GM12878 (cell line): ENCODE results near the gene LONP1. TPM values are rescaled to one million over a fixed set of nuclear protein-coding genes. Genes with fewer than 3 reads are reported as not detected.

Source experiments
- ATAC-seq: fragments of 200-7000 bp; cut with Tn5 transposase; 3 replicates; pipeline ENCODE4 v1.9.1; 2020; ENCODE audit warnings: mild to moderate bottlenecking, moderate library complexity
- BruUV-seq: library from RNA; stranded (reverse); fragments of 400-500 nt; replicated peaks from 2 replicates; lab custom pipeline; 2021; lab: Mats Ljungman, UMichigan
- CTCF ChIA-PET: fragments of 300-600 bp; sonication (Branson Sonifier 250); formaldehyde crosslinking; extraction: SDS; loops from one replicate; lab custom pipeline; 2021; ENCODE audit warnings: inconsistent platforms; lab: Yijun Ruan, JAX
- POLR2A ChIA-PET: fragments of 350-600 bp; formaldehyde crosslinking; extraction: SDS; loops from one replicate; lab custom pipeline; 2021; ENCODE audit warnings: inconsistent platforms; lab: Charles Lee
- RAD21 ChIA-PET: fragments of 300-600 bp; sonication (Branson Sonifier 250); formaldehyde crosslinking; loops from one replicate; lab custom pipeline; 2023; ENCODE audit warnings: antibody characterized with exemption; ENCODE audit not compliant: unreplicated experiment; lab: Charles Lee
- SMC1A ChIA-PET: fragments of 300-600 bp; sonication (Branson Sonifier 250); formaldehyde crosslinking; loops from one replicate; lab custom pipeline; 2023; ENCODE audit not compliant: unreplicated experiment, uncharacterized antibody; lab: Charles Lee
- DNase-seq: peaks from one replicate; pipeline ENCODE4 v3.0.0-alpha.2; 2011; ENCODE audit warnings: low read depth, low spot score
- FAIRE-seq: peaks from 3 replicates; lab custom pipeline; 2011; peaks lifted over from hg19 to GRCh38; lab: Jason Lieb, UNC
- H2AFZ ChIP-seq: 2 replicates; pipeline ENCODE4 v1.6.0; 2011; ENCODE audit warnings: low read depth, low read length, control low read depth; ENCODE audit not compliant: control insufficient read depth
- H3K27ac ChIP-seq: 2 replicates; pipeline ENCODE4 v1.5.1; 2011; ENCODE audit warnings: control low read depth; ENCODE audit not compliant: control insufficient read depth, insufficient read depth
- H3K27me3 ChIP-seq, 2 experiments: replicated peaks in 1 of 2; 2 replicates each; pipeline versions ENCODE4 v1.6.0 to v1.6.1; 2011; ENCODE audit warnings: low read length in 1 of 2; ENCODE audit not compliant: control insufficient read depth in 2 of 2, insufficient read depth in 2 of 2
- H3K36me3 ChIP-seq, 2 experiments: 2 replicates each; pipeline ENCODE4 v1.5.1; 2011; ENCODE audit warnings: low read length in 1 of 2; ENCODE audit not compliant: control insufficient read depth in 2 of 2, insufficient read depth in 2 of 2
- H3K4me1 ChIP-seq: 2 replicates; pipeline ENCODE4 v1.6.1; 2011; ENCODE audit warnings: mild to moderate bottlenecking, low read length, moderate library complexity, mixed read lengths; ENCODE audit not compliant: control insufficient read depth, insufficient read depth
- H3K4me2 ChIP-seq: 2 replicates; pipeline ENCODE4 v1.6.0; 2011; ENCODE audit warnings: control low read depth; ENCODE audit not compliant: control insufficient read depth, insufficient read depth
- H3K4me3 ChIP-seq: fragments of 200-600 bp; sonication (generic); 2 replicates; pipeline ENCODE4 v1.5.1; 2016
- H3K79me2 ChIP-seq: 2 replicates; pipeline ENCODE4 v1.6.0; 2011; ENCODE audit warnings: low read length; ENCODE audit not compliant: control insufficient read depth, insufficient read depth
- H3K9ac ChIP-seq: 2 replicates; pipeline ENCODE4 v1.8.0; 2011; ENCODE audit warnings: low read length, control low read depth, mixed read lengths; ENCODE audit not compliant: control insufficient read depth, insufficient read depth
- H3K9me3 ChIP-seq: replicated peaks from 3 replicates; pipeline ENCODE4 v1.5.1; 2011; ENCODE audit warnings: mild to moderate bottlenecking, low read length; ENCODE audit not compliant: control insufficient read depth, insufficient read depth
- H4K20me1 ChIP-seq: 2 replicates; pipeline ENCODE4 v1.6.0; 2011; ENCODE audit not compliant: control insufficient read depth, insufficient read depth
- CBFB ChIP-seq: IDR thresholded peaks from 2 replicates; pipeline ENCODE4 v1.6.1; 2016; ENCODE audit warnings: antibody characterized with exemption, low read depth
- CHD2 ChIP-seq: IDR thresholded peaks from 2 replicates; pipeline ENCODE4 v1.6.1; 2011; ENCODE audit warnings: low read depth, low read length, improper control_type of control experiment, borderline replicate concordance
- ESRRA ChIP-seq: IDR thresholded peaks from 2 replicates; pipeline ENCODE4 v1.6.1; 2012; ENCODE audit warnings: mild to moderate bottlenecking, low read length, improper control_type of control experiment
- EZH2 ChIP-seq: IDR thresholded peaks from 2 replicates; pipeline ENCODE4 v1.6.1; 2012; ENCODE audit warnings: low read depth, mild to moderate bottlenecking, control low read depth, inconsistent platforms, low read length, borderline replicate concordance; ENCODE audit not compliant: control insufficient read depth
- FOXK2 ChIP-seq: fragments of 450-650 bp; IDR thresholded peaks from 2 replicates; pipeline ENCODE4 v1.6.1; 2017; ENCODE audit warnings: mild to moderate bottlenecking, moderate library complexity
- HDAC6 ChIP-seq: fragments of 200-600 bp; sonication (generic); IDR thresholded peaks from one replicate; pipeline ENCODE4 v1.8.0; 2017; ENCODE audit warnings: antibody characterized with exemption; ENCODE audit not compliant: unreplicated experiment
- NR2F1 ChIP-seq: fragments of 450-650 bp; conservative IDR thresholded peaks from 2 replicates; pipeline ENCODE4 v1.6.1; 2017; ENCODE audit warnings: mild to moderate bottlenecking
- POLR2A ChIP-seq: IDR thresholded peaks from 2 replicates; pipeline ENCODE4 v1.6.1; 2011; ENCODE audit warnings: low read depth, mild to moderate bottlenecking, low read length
- POLR2AphosphoS5 ChIP-seq: IDR thresholded peaks from 2 replicates; pipeline ENCODE4 v1.6.1; 2011; ENCODE audit warnings: mild to moderate bottlenecking, low read length, inconsistent platforms
- SMAD5 ChIP-seq: IDR thresholded peaks from 2 replicates; pipeline ENCODE4 v1.6.1; 2016; ENCODE audit warnings: antibody characterized with exemption, low read depth
- ZBED1 ChIP-seq: IDR thresholded peaks from 2 replicates; pipeline ENCODE4 v1.6.1; 2016; ENCODE audit warnings: borderline replicate concordance
- WGBS: methylation state at CpG from one replicate; pipeline ENCODE4 v1.1.6; 2016; ENCODE audit warnings: low lambda C conversion rate; ENCODE audit not compliant: insufficient replicate concordance, insufficient coverage; ENCODE audit errors: missing lambda C conversion rate; 5-methylcytosine and 5-hydroxymethylcytosine counted together
- in situ Hi-C: fragments of 300-500 bp; cut with MboI; formaldehyde crosslinking; loops from 9 replicates; pipeline ENCODE4 v1.14.3; 2018; ENCODE audit warnings: mixed read lengths
- intact Hi-C: fragments of 100-400 bp; cut with micrococcal nuclease; formaldehyde crosslinking; loops from one replicate; pipeline ENCODE4 v1.14.2; 2022; ENCODE audit not compliant: unreplicated experiment
- polyA plus RNA-seq, 11 experiments: library from polyadenylated mRNA; depleted of rRNA in 4 of 11; unstranded in 6 of 11; stranded (reverse) in 5 of 11; fragments of >200 nt; fragmentation: Nextera tagmentation in 4 of 11; fragmentation: Illumina TruSeq in 1 of 11; extraction: Ambion mirVana in 4 of 11; extraction: Trizol in 1 of 11; gene quantifications; 1 replicate in 1 of 11; 2 replicates in 10 of 11; pipeline versions ENCODE4 v1.2.1 to v1.2.3, GENCODE V29; 2011 to 2016; ENCODE audit warnings: inconsistent platforms in 2 of 11, missing spikeins in 2 of 11, low read depth in 1 of 11
- total RNA-seq, 4 experiments: library from RNA; depleted of rRNA in 3 of 4; stranded (reverse); fragments of >200 nt in 3 of 4; fragmentation: Illumina TruSeq in 1 of 4; extraction: Trizol in 1 of 4; gene quantifications; 2 replicates each; pipeline versions ENCODE4 v1.2.1 to v1.2.3, GENCODE V29; 2013 to 2021
- TF ChIP-seq, protein P1 (sequence below): IDR thresholded peaks from 2 replicates; pipeline ENCODE4 v1.6.1; 2011; ENCODE audit warnings: mild to moderate bottlenecking, low read depth, low read length, moderate library complexity; ENCODE audit not compliant: insufficient replicate concordance
- TF ChIP-seq, protein P2 (sequence below): IDR thresholded peaks from 2 replicates; pipeline ENCODE4 v1.6.1; 2012; ENCODE audit warnings: mild to moderate bottlenecking, low read depth, low read length

LONP1 gene
- total and polyA plus RNA-seq, 10 of the 15 experiments (the other 5 are each of a cell fraction or from before 2014, with no cell fraction given), result 0.61 to 136 (median 59.5) TPM

DNA sequence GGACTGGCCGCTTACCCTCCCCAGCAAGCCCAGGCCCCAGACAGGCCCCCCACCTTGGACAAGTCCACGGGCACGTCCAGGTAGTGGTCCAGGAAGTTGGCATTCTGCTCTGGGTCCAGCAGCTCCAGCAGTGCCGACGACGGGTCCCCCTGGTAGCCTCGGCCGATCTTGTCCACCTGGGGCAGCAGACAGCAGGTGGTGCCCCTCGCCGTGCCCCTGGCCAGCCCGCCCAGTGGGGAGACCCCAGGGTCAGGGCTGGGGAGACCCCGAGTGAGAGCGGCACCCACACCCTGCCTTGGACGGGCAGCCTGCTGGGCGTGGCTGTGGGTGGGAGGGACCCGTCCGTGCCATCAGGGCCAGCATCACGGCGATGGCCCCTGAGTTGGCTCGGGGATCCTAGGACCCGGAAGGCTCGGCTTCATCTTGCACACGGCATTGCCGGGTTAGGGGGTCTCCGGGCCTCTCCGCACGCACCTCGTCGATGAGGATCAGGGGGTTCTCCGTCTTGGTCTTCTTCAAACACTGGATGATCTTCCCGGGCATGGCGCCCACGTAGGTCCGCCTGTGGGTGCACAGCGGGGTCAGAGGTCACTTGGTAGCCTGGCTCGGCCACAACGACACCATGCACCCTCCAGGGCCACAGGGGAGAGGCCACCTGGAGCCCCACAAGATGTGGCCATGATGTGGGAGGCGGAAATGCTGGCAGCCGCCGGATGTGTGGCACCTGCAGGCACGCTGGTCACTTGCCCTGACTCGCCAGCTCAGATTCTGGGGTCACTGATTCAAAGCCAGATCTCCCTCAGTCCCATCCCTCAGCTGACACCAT, 23.5 kb downstream of the LONP1 start:
- DNase-seq (no peak), FAIRE-seq (no peak), ATAC-seq (no peak)
- SMC1A ChIA-PET, result no interaction called here
- Histone ChIP-seq H3K27me3 (no peaks in the 10 kb centered on the region), H2AFZ (no peak overlapping the region), H3K4me3 (no peak overlapping the region), H4K20me1 (no peaks in the 10 kb centered on the region; the same call in 1 of the 2 replicates), H3K4me1 (peaks cover 10% of the 10 kb centered on the region), H3K27ac (no peak overlapping the region), H3K79me2 (peaks cover 32% of the 10 kb centered on the region), H3K9ac (no peak overlapping the region), H3K4me2 (no peak overlapping the region), H3K9me3 (no peaks in the 10 kb centered on the region), H3K36me3 (peaks cover 17 to 68% of the 10 kb centered on the region in 2 experiments)
- CTCF ChIA-PET, result no interaction called here
- POLR2A ChIA-PET, result interaction anchor here (0.6 kb wide), 1 partner anchor 451 kb away, joined by 4 read pairs; no protein-coding TSS in a partner anchor
- RAD21 ChIA-PET, result no interaction called here
- in situ Hi-C loops, result no loop called here
- no peak for TF ChIP-seq EZH2
- peak; percentile 45; the same call in 1 of the 2 replicates for TF ChIP-seq ZBED1
- TF ChIP-seq, protein P1, sequence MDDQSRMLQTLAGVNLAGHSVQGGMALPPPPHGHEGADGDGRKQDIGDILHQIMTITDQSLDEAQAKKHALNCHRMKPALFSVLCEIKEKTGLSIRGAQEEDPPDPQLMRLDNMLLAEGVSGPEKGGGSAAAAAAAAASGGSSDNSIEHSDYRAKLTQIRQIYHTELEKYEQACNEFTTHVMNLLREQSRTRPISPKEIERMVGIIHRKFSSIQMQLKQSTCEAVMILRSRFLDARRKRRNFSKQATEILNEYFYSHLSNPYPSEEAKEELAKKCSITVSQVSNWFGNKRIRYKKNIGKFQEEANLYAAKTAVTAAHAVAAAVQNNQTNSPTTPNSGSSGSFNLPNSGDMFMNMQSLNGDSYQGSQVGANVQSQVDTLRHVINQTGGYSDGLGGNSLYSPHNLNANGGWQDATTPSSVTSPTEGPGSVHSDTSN, result no peak
- TF ChIP-seq HDAC6, result no peak
- TF ChIP-seq CBFB, result 0 out of 2 replicates have a peak, but pooled peaks have one; percentile 22
- TF ChIP-seq SMAD5, result 0 out of 2 replicates have a peak, but pooled peaks have one; percentile 56
- TF ChIP-seq POLR2A, result peak; percentile 54
- TF ChIP-seq CHD2, result no peak
- no peak for TF ChIP-seq FOXK2
- TF ChIP-seq ESRRA, result no peak
- 0 out of 2 replicates have a peak, but pooled peaks have one; percentile 43 for TF ChIP-seq NR2F1
- TF ChIP-seq POLR2AphosphoS5, result peak; percentile 16; the same call in 1 of the 2 replicates
- TF ChIP-seq, protein P2, sequence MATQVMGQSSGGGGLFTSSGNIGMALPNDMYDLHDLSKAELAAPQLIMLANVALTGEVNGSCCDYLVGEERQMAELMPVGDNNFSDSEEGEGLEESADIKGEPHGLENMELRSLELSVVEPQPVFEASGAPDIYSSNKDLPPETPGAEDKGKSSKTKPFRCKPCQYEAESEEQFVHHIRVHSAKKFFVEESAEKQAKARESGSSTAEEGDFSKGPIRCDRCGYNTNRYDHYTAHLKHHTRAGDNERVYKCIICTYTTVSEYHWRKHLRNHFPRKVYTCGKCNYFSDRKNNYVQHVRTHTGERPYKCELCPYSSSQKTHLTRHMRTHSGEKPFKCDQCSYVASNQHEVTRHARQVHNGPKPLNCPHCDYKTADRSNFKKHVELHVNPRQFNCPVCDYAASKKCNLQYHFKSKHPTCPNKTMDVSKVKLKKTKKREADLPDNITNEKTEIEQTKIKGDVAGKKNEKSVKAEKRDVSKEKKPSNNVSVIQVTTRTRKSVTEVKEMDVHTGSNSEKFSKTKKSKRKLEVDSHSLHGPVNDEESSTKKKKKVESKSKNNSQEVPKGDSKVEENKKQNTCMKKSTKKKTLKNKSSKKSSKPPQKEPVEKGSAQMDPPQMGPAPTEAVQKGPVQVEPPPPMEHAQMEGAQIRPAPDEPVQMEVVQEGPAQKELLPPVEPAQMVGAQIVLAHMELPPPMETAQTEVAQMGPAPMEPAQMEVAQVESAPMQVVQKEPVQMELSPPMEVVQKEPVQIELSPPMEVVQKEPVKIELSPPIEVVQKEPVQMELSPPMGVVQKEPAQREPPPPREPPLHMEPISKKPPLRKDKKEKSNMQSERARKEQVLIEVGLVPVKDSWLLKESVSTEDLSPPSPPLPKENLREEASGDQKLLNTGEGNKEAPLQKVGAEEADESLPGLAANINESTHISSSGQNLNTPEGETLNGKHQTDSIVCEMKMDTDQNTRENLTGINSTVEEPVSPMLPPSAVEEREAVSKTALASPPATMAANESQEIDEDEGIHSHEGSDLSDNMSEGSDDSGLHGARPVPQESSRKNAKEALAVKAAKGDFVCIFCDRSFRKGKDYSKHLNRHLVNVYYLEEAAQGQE, result no peak
- no TSS peak for BruUV-seq
- intact Hi-C loops, result no loop called here
- WGBS, result 94% methylated on average over 42 of the region's 42 CpGs
